HG02970 (cell line): ENCODE data around the gene NUP214.

Experiments used
- ATAC-seq: cut with Tn5 transposase; IDR thresholded peaks from one replicate; pipeline ENCODE4 v1.9.1; 2021; ENCODE audit warnings: mild to moderate bottlenecking, moderate library complexity, moderate number of reproducible peaks; ENCODE audit not compliant: unreplicated experiment, low FRiP score

Gene NUP214

GRCh38 chr9:131273856-131274673, 148.7 kb downstream of the NUP214 start:
- no peak for ATAC-seq

GRCh38 chr9:131274674-131275331, 149.4 kb downstream of the NUP214 start:
- ATAC-seq = no peak

GRCh38 chr9:131275332-131276093, 150.1 kb downstream of the NUP214 start:
- no peak for ATAC-seq

- no peak for ATAC-seq
These were observed 150.9 kb downstream of the NUP214 start, which contains the start of gene FAM78A for GRCh38 chr9:131276094-131276888. Gene FAM78A, minus strand, starts transcription at chr9:131276510. Its CDS starts 331 bp downstream, at chr9:131276179.

- no peak for ATAC-seq
These were observed 151.5 kb downstream of the NUP214 start for GRCh38 chr9:131276891-131277286.

- ATAC-seq = no peak
These were observed 152.0 kb downstream of the NUP214 start for GRCh38 chr9:131277287-131277909.

- no peak for ATAC-seq
These were observed 152.7 kb downstream of the NUP214 start for GRCh38 chr9:131277910-131278701.

GRCh38 chr9:131278702-131279111, 153.3 kb downstream of the NUP214 start:
- no peak for ATAC-seq

GRCh38 chr9:131279196-131279862, 153.9 kb downstream of the NUP214 start:
- ATAC-seq = no peak

- no peak for ATAC-seq
These were observed 154.6 kb downstream of the NUP214 start for GRCh38 chr9:131279863-131280570.

GRCh38 chr9:131280660-131281059, 155.3 kb downstream of the NUP214 start:
- ATAC-seq = no peak

- ATAC-seq = no peak
These were observed 156.0 kb downstream of the NUP214 start for GRCh38 chr9:131281119-131281965.

- ATAC-seq = no peak
These were observed 156.8 kb downstream of the NUP214 start for GRCh38 chr9:131282175-131282574.

GRCh38 chr9:131282688-131283422, 157.5 kb downstream of the NUP214 start:
- no peak for ATAC-seq
